ENCODE data around the gene EXOC5.

Gene EXOC5

GRCh38 chr14:57168138-57168679 is 100.5 kb downstream of the EXOC5 start:
- DNase-seq (ENCODE audit: low read depth in 2 of 3, low spot score in 2 of 3), result no peak

- DNase-seq (ENCODE audit: low read depth in 2 of 3, low spot score in 2 of 3), result no peak
These were observed 107.0 kb downstream of the EXOC5 start for GRCh38 chr14:57161583-57162234.

- DNase-seq (ENCODE audit: low read depth in 2 of 3, low spot score in 2 of 3), result no peak
These were observed 108.4 kb downstream of the EXOC5 start for GRCh38 chr14:57160333-57160732.

- no peak for DNase-seq (ENCODE audit: low read depth in 2 of 3, low spot score in 2 of 3)
These were observed 115.4 kb downstream of the EXOC5 start for GRCh38 chr14:57153286-57153685.
